HG03575 (cell line): Measurements from ENCODE around the gene TTC9C.
"Not testable (repeated sequence)": the region's sequence is repeated elsewhere in the genome, so short reads cannot be mapped to it uniquely, and the experiment has no call there.

ENCODE experiments used
- ATAC-seq: cut with Tn5 transposase; IDR thresholded peaks from one replicate; pipeline ENCODE4 v1.9.1; 2021; ENCODE audit not compliant: unreplicated experiment, insufficient number of reproducible peaks, low FRiP score; ENCODE audit errors: extremely low read depth

Gene TTC9C

DNA sequence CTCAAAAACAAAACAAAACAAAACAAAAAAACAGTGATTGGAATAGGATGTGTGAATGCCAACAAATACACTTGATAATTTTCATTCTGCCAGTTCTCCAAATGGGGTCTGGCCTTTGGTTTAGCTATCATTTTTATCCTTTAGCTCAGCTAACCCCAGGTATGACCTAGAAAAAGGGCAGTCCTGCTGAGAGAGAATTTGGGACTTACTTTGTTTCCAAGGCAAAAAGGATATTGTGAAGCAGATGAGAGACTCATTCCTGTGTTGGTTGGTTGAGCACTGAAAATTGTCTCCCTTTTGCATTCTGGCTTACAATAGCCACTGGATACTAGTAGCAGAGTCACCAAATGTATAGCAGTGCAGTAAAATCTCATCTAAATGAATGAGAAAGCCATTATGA lies 8.9 kb downstream of the TTC9C start:
- no peak for ATAC-seq

DNA sequence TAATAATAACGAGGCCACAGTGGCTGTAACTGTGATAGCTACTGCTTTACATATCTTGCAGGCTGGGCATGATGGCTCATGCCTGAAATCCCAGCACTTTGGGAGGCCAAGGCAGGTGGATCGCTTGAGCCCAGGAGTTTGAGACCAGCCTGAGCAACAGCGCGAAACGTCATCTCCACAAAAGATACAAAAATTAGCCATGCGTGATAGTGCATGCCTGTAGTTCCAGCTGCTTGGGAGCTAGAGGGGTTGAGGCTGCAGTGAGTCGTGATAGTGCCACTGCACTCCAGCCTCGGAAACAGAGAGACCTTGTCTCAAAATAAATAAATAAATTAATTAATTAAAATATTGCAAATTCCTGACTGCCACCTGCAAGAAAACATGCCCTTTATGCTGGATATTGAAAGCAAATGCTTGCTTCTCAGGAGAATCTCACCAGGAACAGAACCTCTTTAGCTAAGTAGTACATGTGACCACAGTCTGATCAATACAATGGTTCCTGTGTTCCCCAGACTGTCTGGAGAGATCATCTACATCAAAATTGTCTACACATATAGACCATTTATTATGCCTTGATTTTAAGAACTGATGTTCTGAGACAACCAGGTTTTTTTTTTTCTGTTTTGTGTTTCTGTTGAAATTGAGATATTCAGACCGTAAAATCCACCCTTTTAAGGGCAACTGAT lies 19.3 kb downstream of the TTC9C start:
- no peak for ATAC-seq

DNA sequence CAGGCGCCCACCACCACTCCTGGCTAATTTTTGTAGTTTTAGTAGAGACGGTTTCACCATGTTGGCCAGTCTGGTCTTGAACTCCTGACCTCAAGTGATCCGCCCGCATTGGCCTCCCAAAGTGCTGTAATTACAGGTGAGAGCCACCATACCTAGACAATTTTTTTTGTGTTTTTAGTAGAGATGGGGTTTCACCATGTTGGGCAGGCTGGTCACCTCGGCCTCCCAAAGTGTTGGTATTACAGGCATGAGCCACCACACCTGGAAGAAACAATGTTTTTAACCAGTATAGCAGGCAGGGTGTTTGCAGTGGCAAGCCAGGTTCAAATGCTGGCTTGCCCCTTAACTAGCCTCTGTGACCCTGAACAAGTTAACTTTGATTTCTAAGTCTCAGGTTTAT lies 21.6 kb downstream of the TTC9C start:
- ATAC-seq, result not testable (repeated sequence)

DNA sequence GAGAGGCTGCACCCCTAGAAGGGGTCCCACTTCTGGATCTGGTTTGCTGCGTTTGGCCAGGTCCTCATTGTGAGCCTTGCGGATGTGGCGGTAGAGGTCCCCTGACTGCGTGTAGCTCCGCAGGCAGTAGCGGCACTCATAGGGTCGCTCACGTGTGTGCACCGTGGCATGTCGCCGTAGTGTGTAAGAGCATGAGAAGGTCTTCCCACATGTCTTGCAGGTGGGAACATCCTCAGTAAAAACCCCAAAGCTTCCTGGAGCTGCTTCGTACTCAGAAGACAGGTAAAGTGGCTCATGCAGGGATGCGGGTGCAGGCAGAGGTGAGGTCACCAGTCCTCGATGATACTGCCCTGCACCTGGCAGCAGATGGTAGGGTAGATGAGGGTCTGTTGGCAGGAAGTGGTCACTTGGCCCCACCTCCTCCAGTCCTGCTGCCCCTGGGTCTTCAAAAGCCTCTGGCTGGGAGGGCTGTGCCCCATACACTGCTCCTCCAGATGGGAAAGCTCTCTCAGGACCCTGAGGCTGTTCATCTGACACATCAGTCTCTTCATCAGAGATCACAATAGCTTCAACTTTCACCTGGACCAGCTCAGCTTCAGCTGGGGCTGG lies 24.0 kb downstream of the TTC9C start:
- ATAC-seq, result no peak

DNA sequence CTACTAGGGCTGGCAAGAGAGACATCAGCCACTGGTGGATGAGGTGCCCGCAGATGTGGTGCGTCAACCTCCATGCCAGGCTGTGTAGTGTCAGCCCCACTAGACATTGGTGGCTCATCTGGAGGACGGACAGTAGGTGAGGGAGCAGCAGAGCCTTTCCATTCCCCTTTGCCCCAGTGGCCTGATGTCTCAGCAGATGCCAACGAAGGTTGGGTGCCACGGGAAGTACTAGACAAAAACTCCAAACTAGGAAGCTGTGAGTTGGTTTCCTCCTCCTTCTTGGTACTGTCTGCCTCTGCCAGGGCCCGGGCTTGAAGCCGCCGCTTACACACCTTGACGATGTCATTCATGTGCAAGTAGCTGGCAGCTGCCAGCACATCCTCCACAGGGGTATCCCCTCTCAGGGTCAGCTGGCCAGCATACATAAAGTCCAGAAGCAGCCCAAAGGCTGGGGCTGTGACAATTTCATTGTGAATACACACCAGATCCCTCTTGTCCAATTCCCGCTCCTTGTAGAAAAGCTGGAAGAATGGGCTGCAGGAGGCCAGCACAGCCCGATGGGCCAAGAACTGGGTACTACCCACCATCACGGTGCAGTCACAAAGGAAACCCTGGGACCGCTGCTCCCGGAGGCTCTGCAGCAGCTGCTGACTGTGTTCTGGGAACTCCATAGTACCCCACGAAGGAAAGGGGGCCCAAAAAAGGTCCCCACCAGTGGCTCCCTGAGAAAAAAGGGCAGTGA lies 24.9 kb downstream of the TTC9C start:
- no peak for ATAC-seq

DNA sequence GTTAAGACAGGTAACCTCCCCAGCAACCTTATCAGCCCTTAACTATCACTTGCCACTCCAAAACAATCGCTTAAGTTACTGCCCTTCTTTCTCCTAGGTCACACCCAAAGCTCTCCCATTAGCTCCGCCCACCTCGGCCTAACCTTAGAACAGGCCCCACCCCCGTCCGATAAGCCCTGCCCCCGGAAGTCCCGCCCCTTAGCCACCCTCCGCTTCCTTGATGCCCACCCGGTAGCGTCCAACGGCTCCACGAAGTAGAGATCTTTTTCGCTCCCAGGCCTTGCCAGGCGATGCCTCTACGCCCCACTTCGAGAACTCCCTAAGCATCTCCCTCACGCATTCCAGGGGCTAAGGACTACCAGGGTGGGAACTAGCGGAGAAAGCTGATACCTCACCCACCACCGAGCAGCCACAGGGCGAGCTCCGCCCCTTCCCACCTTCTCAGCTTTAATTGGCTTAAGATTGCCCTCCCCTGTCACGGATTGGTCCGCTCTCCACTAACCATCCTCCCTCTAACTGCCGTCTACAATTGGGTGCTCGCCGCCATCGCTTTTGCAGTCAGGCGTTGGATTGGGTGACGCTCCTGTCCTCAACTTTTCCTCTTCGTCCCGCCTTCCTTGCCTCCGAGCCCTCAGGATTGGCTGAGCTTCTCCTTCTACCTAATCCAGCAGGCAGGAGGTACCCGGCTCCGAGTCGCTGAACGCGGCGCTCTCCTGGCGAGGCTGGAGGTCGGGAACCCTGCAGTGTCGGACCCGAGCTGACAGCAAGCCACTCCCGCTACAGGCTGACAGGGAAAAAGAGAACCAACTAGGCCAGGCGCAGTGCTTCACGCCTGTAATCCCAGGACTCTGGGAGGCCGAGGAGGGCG lies 25.7 kb downstream of the TTC9C start, which contains the start of gene ZBTB3:
Gene ZBTB3, minus strand, starts transcription at position 425 of the 868 bp plus-strand sequence. CDS start 496 bp downstream, outside the sequence.
- peak; percentile 87 for ATAC-seq

DNA sequence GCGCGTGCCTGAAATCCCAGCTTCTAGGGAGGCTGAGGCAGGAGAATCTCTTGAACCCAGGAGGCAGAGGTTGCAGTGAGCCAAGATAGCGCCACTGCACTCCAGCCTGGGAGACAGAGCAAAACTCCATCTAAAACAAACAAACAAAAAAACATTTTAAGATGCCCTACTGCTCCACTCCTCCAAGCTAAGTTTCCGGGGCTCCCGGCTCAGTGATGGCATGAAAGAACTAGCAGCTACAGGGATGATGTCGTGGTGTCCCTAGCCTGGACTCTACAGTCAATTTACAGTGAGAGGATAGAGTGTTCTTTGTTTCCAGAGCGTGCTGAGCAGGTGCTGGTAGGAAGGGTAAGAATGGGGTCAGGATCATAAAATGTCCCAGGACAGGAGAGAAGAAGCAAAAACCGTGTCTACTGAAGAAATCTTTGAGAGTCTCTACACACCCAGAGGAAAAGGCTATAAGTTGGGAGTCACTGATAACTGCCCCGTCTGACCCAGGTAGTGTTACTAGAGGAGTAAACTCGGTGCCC lies 26.9 kb downstream of the TTC9C start:
- ATAC-seq, result no peak

DNA sequence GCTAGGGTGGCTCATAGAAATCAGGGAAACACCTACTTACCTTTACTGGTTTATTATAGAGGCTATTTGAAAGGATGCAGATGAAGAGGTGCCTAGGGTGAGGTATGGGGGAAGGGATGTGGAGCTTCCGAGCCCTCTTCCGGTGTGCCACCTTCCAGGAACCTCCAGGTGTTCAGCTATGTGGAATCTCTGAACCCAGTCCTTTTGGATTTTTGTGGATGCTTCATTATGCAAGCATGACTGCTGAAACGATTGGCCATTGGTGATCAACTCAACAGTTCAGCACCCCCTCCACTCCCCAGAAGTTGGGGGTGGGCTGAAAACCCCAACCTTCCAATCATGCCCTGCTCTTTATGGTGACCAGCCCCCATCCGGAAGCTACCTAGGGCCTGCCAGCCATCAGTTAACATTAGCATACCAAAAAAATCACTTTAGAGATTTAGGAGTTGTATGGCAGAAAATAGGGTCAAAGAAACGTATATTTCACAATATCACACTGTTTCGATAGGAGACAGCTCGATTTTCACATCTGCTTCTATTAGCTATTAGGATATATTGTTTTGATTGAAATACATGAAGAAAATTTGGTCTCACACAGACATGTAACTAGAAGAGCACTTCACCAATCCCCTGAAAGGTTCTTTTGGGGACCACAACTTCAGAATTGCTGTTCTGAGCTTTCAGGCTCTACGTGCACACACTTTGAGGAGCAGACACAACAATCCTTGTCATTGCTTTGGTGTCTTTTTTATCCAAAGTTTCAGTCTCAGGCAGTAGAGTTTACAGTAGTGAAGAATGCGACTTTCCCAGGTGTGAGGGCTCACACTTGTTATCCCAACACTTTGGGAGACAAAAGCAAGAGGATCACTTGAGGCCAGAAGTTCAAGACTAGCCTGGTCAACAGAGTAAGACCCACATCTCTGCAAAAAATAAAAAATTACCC lies 29.8 kb downstream of the TTC9C start:
- ATAC-seq, result no peak

DNA sequence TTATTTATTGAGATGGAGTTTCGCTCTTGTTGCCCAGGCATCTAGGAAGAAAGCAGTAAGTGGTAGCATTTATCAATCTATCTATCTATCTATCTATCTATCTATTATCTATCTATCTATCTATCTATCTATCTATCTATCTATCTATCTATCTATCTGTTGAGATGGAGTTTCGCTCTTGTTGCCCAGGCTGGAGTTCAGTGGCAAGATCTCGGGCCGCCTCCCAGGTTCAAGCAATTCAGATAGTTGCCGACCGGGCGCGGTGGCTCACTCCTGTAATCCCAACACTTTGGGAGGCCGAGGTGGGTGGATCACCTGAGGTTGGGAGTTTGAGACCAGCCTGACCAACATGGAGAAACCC lies 32.6 kb downstream of the TTC9C start:
- ATAC-seq, result not testable (repeated sequence)

DNA sequence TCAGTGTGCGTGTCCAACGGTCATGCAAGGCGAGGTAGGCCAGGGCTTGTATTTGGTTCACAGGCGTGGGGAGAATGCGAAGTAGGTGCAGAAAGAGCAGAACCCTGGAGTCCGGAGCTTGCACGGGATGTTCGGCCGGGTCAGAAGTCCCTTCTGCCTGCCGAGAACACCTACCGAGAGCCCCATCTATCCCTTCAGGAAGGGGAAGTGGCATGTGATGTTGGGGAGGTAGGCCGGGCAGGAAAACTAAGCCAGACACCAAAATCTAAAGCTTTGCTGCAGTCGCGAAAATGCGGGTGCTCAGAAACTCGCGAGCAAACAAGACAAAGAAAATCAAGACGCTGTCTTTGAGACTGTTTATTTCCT lies 42.5 kb downstream of the TTC9C start:
- no peak for ATAC-seq

DNA sequence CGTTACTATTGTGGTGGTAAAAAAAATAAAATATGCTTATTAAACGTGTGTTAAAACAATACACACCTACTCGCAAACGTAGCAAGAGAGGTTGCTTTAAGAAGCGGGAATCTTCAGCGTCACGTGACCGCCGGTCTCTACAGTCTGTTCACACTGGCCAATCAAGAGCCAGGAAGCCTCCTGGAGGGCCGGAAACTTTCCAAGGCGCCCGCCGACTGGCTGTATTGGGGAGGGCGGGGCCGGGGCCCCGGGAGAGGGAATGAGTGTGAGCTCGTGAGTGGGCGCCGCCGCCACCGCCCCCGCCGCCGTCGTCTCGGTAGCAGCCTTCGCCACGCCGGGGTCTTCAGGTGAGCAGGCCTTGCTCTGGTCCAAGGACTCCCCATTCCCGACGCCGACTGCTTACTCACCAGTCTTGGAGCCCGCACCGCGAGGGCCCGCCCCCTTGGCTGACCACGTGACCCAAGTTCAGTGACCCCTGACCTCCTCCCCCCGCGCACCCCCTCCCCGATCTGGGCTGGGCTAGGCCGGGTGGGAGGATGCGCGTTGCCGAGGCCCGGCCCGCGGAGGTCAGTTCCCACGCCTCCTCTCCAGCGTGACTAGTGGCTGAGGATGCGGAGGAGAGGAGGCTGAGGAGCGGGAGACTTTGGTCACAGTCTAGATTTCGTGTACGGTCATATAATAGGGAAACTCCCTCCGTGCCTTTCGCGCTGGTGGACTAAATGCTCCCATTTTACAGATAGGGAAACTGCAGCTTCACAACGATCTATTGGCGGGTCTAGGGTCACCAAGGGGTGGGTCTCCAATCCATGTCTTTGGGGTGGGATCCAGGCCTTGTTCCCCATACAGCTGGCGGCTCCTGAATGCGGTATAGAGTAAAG lies 43.1 kb downstream of the TTC9C start, which contains the start of gene TAF6L:
Gene TAF6L, plus strand, starts transcription at position 253 of the 878 bp plus-strand sequence. CDS start 4,388 bp downstream, outside the sequence.
- ATAC-seq, result peak; percentile 31

DNA sequence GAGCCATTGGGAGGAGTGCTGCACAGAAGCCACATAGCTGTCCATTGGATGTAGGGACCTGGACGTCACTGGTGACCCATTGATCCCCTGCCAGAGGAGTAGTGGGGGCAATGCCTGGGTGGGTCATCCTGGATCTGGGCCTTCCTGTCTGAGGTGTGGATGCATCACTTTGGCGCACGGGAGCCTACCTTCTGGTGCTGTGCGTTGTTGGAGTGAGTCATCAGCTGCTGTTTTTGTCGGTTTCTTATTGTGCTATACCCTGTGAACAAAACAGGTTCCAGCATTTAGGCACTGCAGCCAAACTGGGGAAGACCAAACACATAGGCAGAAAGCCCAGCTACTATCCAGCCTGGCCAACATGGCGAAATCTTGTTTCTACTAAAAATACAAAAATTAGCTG lies 46.1 kb downstream of the TTC9C start:
- no peak for ATAC-seq

DNA sequence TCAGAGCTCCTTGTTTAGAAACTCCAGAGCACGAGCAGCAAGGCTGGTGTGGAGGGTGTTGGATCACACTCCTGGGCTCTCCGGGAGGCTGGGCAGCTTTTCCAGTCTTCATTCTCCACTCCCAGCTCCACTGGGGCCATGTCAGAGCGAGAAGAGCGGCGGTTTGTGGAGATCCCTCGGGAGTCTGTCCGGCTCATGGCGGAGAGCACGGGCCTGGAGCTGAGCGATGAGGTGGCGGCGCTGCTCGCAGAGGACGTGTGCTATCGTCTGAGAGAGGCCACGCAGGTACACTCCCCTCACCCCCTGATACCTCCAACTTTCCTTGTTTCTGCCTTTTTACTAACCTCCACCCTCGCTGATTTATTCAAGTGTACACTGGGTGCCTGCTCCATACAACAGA lies 47.4 kb downstream of the TTC9C start:
- no peak for ATAC-seq

DNA sequence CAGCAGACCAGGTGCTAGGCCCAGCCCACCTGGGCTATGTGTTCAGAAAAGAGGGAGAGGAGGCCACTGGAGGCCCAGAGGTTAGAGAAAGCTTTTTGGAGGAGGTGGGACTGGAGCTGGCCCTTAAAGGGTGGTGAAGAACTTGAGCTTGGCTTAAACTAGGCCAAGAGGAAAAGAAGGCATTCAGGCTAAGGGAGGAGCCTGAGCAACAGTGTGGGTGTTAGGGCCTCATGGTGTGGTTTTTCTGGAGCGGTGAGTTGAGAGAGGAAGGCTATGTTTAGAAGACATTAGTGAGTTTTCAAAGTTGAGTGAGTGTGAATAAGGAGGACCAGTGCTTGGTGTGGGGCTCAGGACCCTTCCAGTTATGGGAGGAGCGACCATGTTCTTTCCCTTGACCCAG lies 49.1 kb downstream of the TTC9C start:
- ATAC-seq, result no peak

DNA sequence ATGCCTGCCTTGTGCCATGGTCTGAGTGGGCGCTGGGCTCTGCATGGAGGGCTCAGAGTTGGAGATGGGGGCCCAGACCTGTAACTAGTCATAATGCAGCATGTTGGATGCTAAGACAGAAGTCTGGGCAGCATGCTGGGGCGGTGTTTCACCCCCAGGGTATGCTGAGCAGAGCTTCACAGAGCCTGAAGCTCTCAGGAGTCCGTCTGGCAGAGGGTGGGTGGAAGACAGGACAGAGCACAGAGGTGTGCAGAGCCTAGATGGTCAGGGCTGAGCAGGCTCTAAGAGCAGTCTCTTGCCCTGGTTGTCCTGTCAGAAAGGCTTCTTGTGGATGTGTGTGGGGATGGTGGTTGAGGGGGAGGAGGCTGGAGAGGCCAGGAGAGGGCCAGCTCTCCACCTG lies 50.2 kb downstream of the TTC9C start:
- ATAC-seq, result no peak

DNA sequence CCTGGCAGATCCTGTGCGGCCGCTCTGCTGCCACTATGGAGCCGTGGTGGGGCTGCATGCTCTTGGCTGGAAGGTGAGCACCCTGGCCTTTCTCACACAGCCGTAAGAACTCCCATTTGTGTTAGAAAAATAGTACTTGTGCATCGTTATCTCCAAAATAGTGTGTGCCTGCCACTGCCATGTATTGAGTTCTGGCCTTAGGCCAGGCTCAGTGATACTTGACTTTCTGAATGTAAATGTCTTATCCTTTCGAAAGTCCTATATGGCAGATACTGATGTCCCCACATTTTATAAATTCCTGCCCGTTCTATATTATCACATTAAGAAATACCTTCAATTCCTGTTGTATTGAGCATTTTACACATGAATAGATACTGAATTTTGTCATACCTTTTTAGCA lies 54.5 kb downstream of the TTC9C start:
- ATAC-seq, result no peak

DNA sequence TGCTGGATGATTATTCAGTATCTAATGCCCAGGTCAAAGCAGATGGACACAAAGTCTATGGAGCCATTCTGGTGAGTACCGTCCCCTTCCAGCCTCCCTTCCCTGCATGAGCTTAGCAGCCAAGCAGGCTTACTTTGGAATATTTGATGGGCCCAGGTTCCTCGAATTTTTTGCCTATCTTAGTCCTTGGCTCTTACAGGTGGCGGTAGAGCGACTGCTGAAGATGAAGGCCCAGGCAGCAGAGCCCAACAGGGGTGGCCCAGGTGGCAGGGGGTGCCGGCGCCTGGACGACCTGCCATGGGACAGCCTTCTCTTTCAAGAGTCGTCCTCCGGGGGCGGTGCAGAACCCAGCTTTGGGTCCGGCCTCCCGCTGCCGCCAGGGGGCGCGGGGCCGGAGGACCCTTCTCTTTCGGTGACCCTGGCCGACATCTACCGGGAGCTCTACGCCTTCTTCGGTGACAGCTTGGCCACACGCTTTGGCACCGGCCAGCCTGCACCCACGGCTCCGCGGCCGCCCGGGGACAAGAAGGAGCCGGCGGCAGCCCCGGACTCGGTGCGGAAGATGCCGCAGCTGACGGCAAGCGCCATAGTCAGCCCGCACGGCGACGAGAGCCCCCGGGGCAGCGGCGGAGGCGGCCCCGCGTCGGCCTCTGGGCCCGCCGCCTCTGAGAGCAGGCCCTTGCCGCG lies 58.2 kb downstream of the TTC9C start:
- ATAC-seq, result no peak
